IMR-90 (cell line): ENCODE results near the gene IGSF22. TPM values are rescaled to one million over a fixed set of nuclear protein-coding genes. Genes with fewer than 3 reads are reported as not detected.

Source experiments
- ATAC-seq: fragments of 200-7000 bp; cut with Tn5 transposase; 2 replicates; pipeline ENCODE4 v1.9.1; 2020; ENCODE audit warnings: low read depth, mild to moderate bottlenecking, moderate library complexity
- BruUV-seq: library from RNA; stranded (reverse); fragments of 400-500 nt; replicated peaks from 2 replicates; lab custom pipeline; 2021; lab: Mats Ljungman, UMichigan
- CTCF ChIA-PET: fragments of 300-600 bp; formaldehyde crosslinking; extraction: SDS; loops from one replicate; lab custom pipeline; 2021; ENCODE audit warnings: antibody characterized with exemption; lab: Yijun Ruan, JAX
- POLR2A ChIA-PET: fragments of 300-600 bp; sonication (Branson Sonifier 250); formaldehyde crosslinking; loops from one replicate; lab custom pipeline; 2022; ENCODE audit warnings: antibody characterized with exemption; ENCODE audit not compliant: unreplicated experiment; lab: Charles Lee
- DNase-seq: peaks from one replicate; pipeline ENCODE4 v3.0.0; 2013
- H2AFZ ChIP-seq: replicated peaks from 2 replicates; pipeline ENCODE3; 2013; ENCODE audit warnings: low read length, mild to moderate bottlenecking; ENCODE audit not compliant: poor library complexity
- H2AK5ac ChIP-seq: 2 replicates; pipeline ENCODE4 v1.6.1; 2013; ENCODE audit warnings: low read depth, low read length, inconsistent platforms
- H2AK9ac ChIP-seq: replicated peaks from 2 replicates; pipeline ENCODE3; 2013; ENCODE audit warnings: mild to moderate bottlenecking, low read depth, low read length, moderate library complexity; ENCODE audit not compliant: poor library complexity
- H2BK120ac ChIP-seq: 2 replicates; pipeline ENCODE4 v1.6.1; 2013; ENCODE audit warnings: low read depth, low read length, inconsistent platforms
- H2BK15ac ChIP-seq: 3 replicates; pipeline ENCODE4 v1.6.1; 2013; ENCODE audit warnings: low read depth, low read length, inconsistent platforms
- H2BK20ac ChIP-seq: 2 replicates; pipeline ENCODE4 v1.6.1; 2013; ENCODE audit warnings: low read depth, mild to moderate bottlenecking, inconsistent platforms, low read length, moderate library complexity
- H2BK5ac ChIP-seq: 2 replicates; pipeline ENCODE4 v1.6.1; 2013; ENCODE audit warnings: mild to moderate bottlenecking, low read depth, low read length, inconsistent platforms; ENCODE audit not compliant: poor library complexity, severe bottlenecking
- H3K14ac ChIP-seq: replicated peaks from 2 replicates; pipeline ENCODE4 v1.6.1; 2013; ENCODE audit warnings: low read depth, low read length, inconsistent platforms
- H3K18ac ChIP-seq: 2 replicates; pipeline ENCODE4 v1.6.1; 2013; ENCODE audit warnings: low read depth, low read length, control low read depth
- H3K23ac ChIP-seq: 2 replicates; pipeline ENCODE4 v1.6.1; 2013; ENCODE audit warnings: low read depth, low read length, inconsistent platforms
- H3K27ac ChIP-seq: 2 replicates; pipeline ENCODE4 v1.5.1; 2013; ENCODE audit warnings: mild to moderate bottlenecking, control low read depth, low read length; ENCODE audit not compliant: insufficient read depth
- H3K27me3 ChIP-seq: 2 replicates; pipeline ENCODE4 v1.6.1; 2013; ENCODE audit warnings: low read length; ENCODE audit not compliant: control insufficient read depth, insufficient read depth
- H3K36me3 ChIP-seq: 2 replicates; pipeline ENCODE4 v1.6.1; 2013; ENCODE audit warnings: low read length, mixed read lengths; ENCODE audit not compliant: control insufficient read depth, insufficient read depth
- H3K4ac ChIP-seq: 2 replicates; pipeline ENCODE4 v1.6.1; 2013; ENCODE audit warnings: low read depth, low read length, inconsistent platforms
- H3K4me1 ChIP-seq: 2 replicates; pipeline ENCODE4 v1.6.1; 2013; ENCODE audit warnings: low read length, mixed read lengths; ENCODE audit not compliant: control insufficient read depth, insufficient read depth
- H3K4me2 ChIP-seq: 2 replicates; pipeline ENCODE4 v1.6.1; 2013; ENCODE audit warnings: low read depth, mild to moderate bottlenecking, control low read depth, low read length, moderate library complexity
- H3K4me3 ChIP-seq: 2 replicates; pipeline ENCODE4 v1.5.1; 2013; ENCODE audit warnings: low read depth, mild to moderate bottlenecking, control low read depth, low read length, moderate library complexity; ENCODE audit not compliant: insufficient read depth
- H3K56ac ChIP-seq: 2 replicates; pipeline ENCODE4 v1.6.1; 2013; ENCODE audit warnings: low read length, inconsistent platforms; ENCODE audit not compliant: insufficient read depth; ENCODE audit errors: extremely low read depth
- H3K79me1 ChIP-seq, 2 experiments: 2 replicates each; pipeline ENCODE4 v1.6.1; 2013; ENCODE audit warnings: low read length in 2 of 2, inconsistent platforms in 1 of 2, low read depth in 1 of 2
- H3K9ac ChIP-seq: 2 replicates; pipeline ENCODE4 v1.6.1; 2013; ENCODE audit warnings: low read depth, low read length, control low read depth
- H3K9me1 ChIP-seq: 2 replicates; pipeline ENCODE4 v1.6.1; 2013; ENCODE audit warnings: low read length, inconsistent platforms; ENCODE audit not compliant: insufficient read depth
- H3K9me3 ChIP-seq: 2 replicates; pipeline ENCODE4 v1.6.1; 2013; ENCODE audit warnings: low read length; ENCODE audit not compliant: control insufficient read depth, insufficient read depth
- H4K20me1 ChIP-seq: 2 replicates; pipeline ENCODE4 v1.6.1; 2013; ENCODE audit warnings: low read length, inconsistent platforms; ENCODE audit not compliant: insufficient read depth
- H4K5ac ChIP-seq: 2 replicates; pipeline ENCODE4 v1.6.1; 2013; ENCODE audit warnings: mild to moderate bottlenecking, low read depth, low read length, control low read depth
- H4K8ac ChIP-seq, 2 experiments: 2 replicates each; pipeline ENCODE4 v1.6.1; 2013; ENCODE audit warnings: low read depth in 2 of 2, low read length in 2 of 2, control low read depth in 1 of 2, inconsistent platforms in 1 of 2
- H4K91ac ChIP-seq: 2 replicates; pipeline ENCODE4 v1.6.1; 2013; ENCODE audit warnings: low read depth, low read length, inconsistent platforms; ENCODE audit not compliant: insufficient read depth
- CEBPB ChIP-seq: IDR thresholded peaks from 2 replicates; pipeline ENCODE4 v1.6.1; 2012; ENCODE audit warnings: low read depth, low read length, improper control_type of control experiment
- CHD1 ChIP-seq: IDR thresholded peaks from 2 replicates; pipeline ENCODE4 v1.6.1; 2012; ENCODE audit warnings: low read depth, low read length, improper control_type of control experiment
- CTCF ChIP-seq: conservative IDR thresholded peaks from 2 replicates; pipeline ENCODE4 v1.5.1; 2012; ENCODE audit warnings: mild to moderate bottlenecking, low read depth, low read length, improper control_type of control experiment
- FOS ChIP-seq: fragments of 150-350 bp; IDR thresholded peaks from 2 replicates; pipeline ENCODE4 v1.6.1; 2016; ENCODE audit warnings: low read depth, low read length
- MXI1 ChIP-seq: IDR thresholded peaks from 2 replicates; pipeline ENCODE4 v1.6.1; 2012; ENCODE audit warnings: low read depth, mild to moderate bottlenecking, low read length, moderate library complexity, borderline replicate concordance
- NFE2L2 ChIP-seq: fragments of 150-350 bp; IDR thresholded peaks from 2 replicates; pipeline ENCODE4 v1.6.1; 2016; ENCODE audit warnings: low read depth, mild to moderate bottlenecking, low read length
- RAD21 ChIP-seq: IDR thresholded peaks from 2 replicates; pipeline ENCODE4 v1.6.1; 2012; ENCODE audit warnings: low read length, improper control_type of control experiment
- RFX5 ChIP-seq: IDR thresholded peaks from 2 replicates; pipeline ENCODE4 v1.8.0; 2012; ENCODE audit warnings: low read depth, mild to moderate bottlenecking, low read length, moderate library complexity
- whole genome bisulfite sequencing, 2 experiments: methylation state at CpG; one replicate each; pipeline versions ENCODE4 v1.1.5 to v1.1.7; 2013; ENCODE audit warnings: missing lambda C conversion rate in 2 of 2; ENCODE audit not compliant: insufficient read length in 1 of 2; ENCODE audit errors: extremely low coverage in 2 of 2; 5-methylcytosine and 5-hydroxymethylcytosine counted together
- dilution Hi-C: fragments of 300-500 bp; cut with HindIII; formaldehyde crosslinking; loops from one replicate; pipeline ENCODE4 v1.14.3; 2018; ENCODE audit warnings: low sequenced_read_pairs; ENCODE audit not compliant: unreplicated experiment
- in situ Hi-C: fragments of 300-500 bp; cut with MboI; formaldehyde crosslinking; loops from 3 replicates; pipeline ENCODE4 v1.14.3; 2019; ENCODE audit warnings: low sequenced_read_pairs, inconsistent platforms, mixed read lengths
- intact Hi-C: fragments of 100-400 bp; cut with micrococcal nuclease; formaldehyde crosslinking; loops from 2 replicates; pipeline ENCODE4 v1.10.0; 2022
- polyA plus RNA-seq, 3 experiments: library from polyadenylated mRNA; depleted of rRNA; stranded (reverse); fragments of >200 nt; gene quantifications; 2 replicates each; pipeline ENCODE4 v1.2.3, GENCODE V29; 2012; ENCODE audit warnings: low replicate concordance in 1 of 3
- total RNA-seq: library from RNA; depleted of rRNA; stranded (reverse); fragments of >200 nt; gene quantifications from 2 replicates; pipeline ENCODE4 v1.2.3, GENCODE V29; 2012
- TF ChIP-seq, protein P1 (sequence below): fragments of 150-350 bp; IDR thresholded peaks from 2 replicates; pipeline ENCODE4 v1.6.1; 2017; ENCODE audit warnings: mild to moderate bottlenecking, antibody characterized with exemption, low read length, low read depth

The IGSF22 gene
- total and polyA plus RNA-seq, 2 of the 4 experiments (the other 2 are of a cell fraction): not detected

DNA sequence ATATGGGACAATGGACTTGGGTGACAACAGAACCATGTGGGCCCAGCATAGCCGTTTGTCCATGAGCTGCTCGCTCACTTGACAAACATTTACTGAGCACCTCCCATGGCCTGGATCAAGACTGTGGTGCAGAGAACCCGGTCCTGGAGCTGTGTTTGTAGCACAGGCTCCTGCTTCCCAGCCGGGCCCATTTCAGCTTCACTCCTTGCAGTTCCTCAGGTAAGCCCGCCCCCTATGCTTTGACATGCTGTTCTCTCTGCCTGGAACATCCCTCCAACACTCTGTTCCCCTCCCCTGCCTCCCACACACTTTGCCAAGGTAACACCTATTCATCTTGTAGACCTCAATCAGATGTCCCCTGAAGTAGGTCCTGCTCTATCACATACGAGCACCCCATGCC, 19.3 kb upstream of the IGSF22 start:
- TF ChIP-seq NFE2L2 (no peak), CTCF (no peak), MXI1 (no peak), FOS (no peak), CHD1 (no peak), RFX5 (no peak), CEBPB (no peak), RAD21 (no peak)
- TF ChIP-seq, protein P1, sequence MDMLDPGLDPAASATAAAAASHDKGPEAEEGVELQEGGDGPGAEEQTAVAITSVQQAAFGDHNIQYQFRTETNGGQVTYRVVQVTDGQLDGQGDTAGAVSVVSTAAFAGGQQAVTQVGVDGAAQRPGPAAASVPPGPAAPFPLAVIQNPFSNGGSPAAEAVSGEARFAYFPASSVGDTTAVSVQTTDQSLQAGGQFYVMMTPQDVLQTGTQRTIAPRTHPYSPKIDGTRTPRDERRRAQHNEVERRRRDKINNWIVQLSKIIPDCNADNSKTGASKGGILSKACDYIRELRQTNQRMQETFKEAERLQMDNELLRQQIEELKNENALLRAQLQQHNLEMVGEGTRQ: no peak
- H2BK15ac ChIP-seq: no peak overlapping the region
- H4K20me1 ChIP-seq: no peaks in the 10 kb centered on the region
- no peak overlapping the region for H3K14ac ChIP-seq
- no peak overlapping the region for H2BK120ac ChIP-seq
- no peak overlapping the region for H3K9ac ChIP-seq
- no peak overlapping the region for H4K91ac ChIP-seq
- 46% methylated on average over 5 of the region's 6 CpGs; no CpG with 5 or more reads in 1 of the 2 experiments for whole genome bisulfite sequencing, 2 experiments
- no peak overlapping the region for H2BK5ac ChIP-seq
- H2AK9ac ChIP-seq: no peak overlapping the region
- no peak overlapping the region for H3K56ac ChIP-seq
- DNase-seq (no peak), ATAC-seq (no peak)
- no peaks in the 10 kb centered on the region for H3K36me3 ChIP-seq
- ChIA-PET CTCF (interaction anchor here (1.0 kb wide), 1 partner anchor 23 kb away, joined by 3 read pairs; no protein-coding TSS in a partner anchor), POLR2A (no interaction called here)
- H2BK20ac ChIP-seq: no peak overlapping the region
- H3K9me3 ChIP-seq: no peaks in the 10 kb centered on the region
- H3K4me3 ChIP-seq: no peak overlapping the region
- H3K4me2 ChIP-seq: no peak overlapping the region
- H2AK5ac ChIP-seq: no peak overlapping the region
- no peak overlapping the region for H4K8ac ChIP-seq
- no peak overlapping the region for H3K18ac ChIP-seq
- H4K5ac ChIP-seq: no peak overlapping the region
- dilution Hi-C loops: no loop called here
- no peak overlapping the region for H2AFZ ChIP-seq
- no peaks in the 10 kb centered on the region; the same call in 1 of the 2 replicates for H3K27me3 ChIP-seq
- H3K27ac ChIP-seq: no peak overlapping the region
- no peak overlapping the region for H3K23ac ChIP-seq
- H3K4ac ChIP-seq: no peak overlapping the region
- in situ Hi-C loops: loop anchor here (25.0 kb wide), 1 partner anchor 208 kb away; the partner anchor contains the start of gene TSG101
- H3K4me1 ChIP-seq: peaks cover 5% of the 10 kb centered on the region
- intact Hi-C loops: no loop called here
- H3K9me1 ChIP-seq: peaks cover 6% of the 10 kb centered on the region; the same call in 1 of the 2 replicates
- no TSS peak for BruUV-seq
- H3K79me1 ChIP-seq: no peaks in the 10 kb centered on the region
